Measurements from ENCODE around the gene C4A. TPM values are rescaled to one million over a fixed set of nuclear protein-coding genes. Genes with fewer than 3 reads are reported as not detected.
A peak's percentile ranks its signal among the peaks of the same experiment; 100 is the strongest.
"Not testable (repeated sequence)": the region's sequence is repeated elsewhere in the genome, so short reads cannot be mapped to it uniquely, and the experiment has no call there.

C4A gene
- total RNA-seq, 1 donor from 2014 or later, result 3.5 TPM

GRCh38 chr6:32047855-32048766 is 66.3 kb downstream of the C4A start:
- peak; percentile 57 for DNase-seq (ENCODE audit: low read depth)

- not testable (repeated sequence) for DNase-seq (ENCODE audit: low read depth)
Observed at GRCh38 chr6:32049149-32049548, 67.3 kb downstream of the C4A start.

DNA sequence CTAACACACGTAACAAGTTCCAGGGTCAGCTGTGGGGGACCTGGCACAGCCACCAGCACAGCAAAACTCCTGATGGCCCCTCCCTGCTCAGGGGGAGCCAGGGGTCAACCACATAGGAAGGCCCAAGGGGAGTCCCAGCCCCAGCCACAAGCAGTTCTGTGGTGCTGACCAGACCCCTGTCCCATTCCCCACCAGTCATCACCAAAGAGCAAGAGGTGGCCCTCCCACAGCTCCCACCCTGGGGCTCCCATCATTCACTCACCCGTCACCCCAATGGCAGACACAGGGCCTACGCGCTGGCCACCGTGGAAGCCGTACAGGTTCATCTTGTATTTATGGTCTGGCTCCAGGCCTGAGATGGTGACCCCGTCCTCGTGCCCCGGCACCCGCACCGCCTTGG is 67.9 kb downstream of the C4A start:
- DNase-seq (ENCODE audit: low read depth), result not testable (repeated sequence)

- DNase-seq (ENCODE audit: low read depth), result no peak
Observed at GRCh38 chr6:32050562-32050961, 68.7 kb downstream of the C4A start.

MicroRNA genes within 50 kb of the gene (microRNA counts, 767-probe panel; counts per million panel counts)
- not detected for microRNA hsa-miR-1236

Small RNAs within 50 kb of the gene (microRNA-seq; reads per million reads assigned to microRNA genes)
- gene MIR1236, result 0.48 reads per million

Other genes with a start within 250 kb of the C4A start
- 257 and 425 TPM in 2 replicates for gene CLIC1, start 245.5 kb upstream of the C4A start, total RNA-seq
- gene MSH5, start 242.1 kb upstream of the C4A start, total RNA-seq, result 7.4 and 8.4 TPM in 2 replicates
- gene SAPCD1, start 219.4 kb upstream of the C4A start, total RNA-seq, result 0.94 TPM in 1 of 2 replicates, not detected in the other
- 1.3 TPM in 1 of 2 replicates, not detected in the other for gene VWA7, start 204.7 kb upstream of the C4A start, total RNA-seq
- 56.4 and 62.2 TPM in 2 replicates for gene VARS1, start 186.3 kb upstream of the C4A start, total RNA-seq
- gene LSM2, start 175.1 kb upstream of the C4A start, total RNA-seq, result 28.7 and 38.8 TPM in 2 replicates
- 2.6 and 3.6 TPM in 2 replicates for gene HSPA1L, start 166.8 kb upstream of the C4A start, total RNA-seq
- gene HSPA1A, start 166.5 kb upstream of the C4A start, total RNA-seq, result 109 and 131 TPM in 2 replicates
- gene HSPA1B, start 154.3 kb upstream of the C4A start, total RNA-seq, result 86.3 and 98.7 TPM in 2 replicates
- 128 and 187 TPM in 2 replicates for gene NEU1, start 119.2 kb upstream of the C4A start, total RNA-seq
- 0.11 and 0.16 TPM in 2 replicates for gene SLC44A4, start 103.1 kb upstream of the C4A start, total RNA-seq
- gene EHMT2, start 84.4 kb upstream of the C4A start, total RNA-seq, result 33.7 and 36.4 TPM in 2 replicates
- gene ZBTB12, start 80.0 kb upstream of the C4A start, total RNA-seq, result 2.7 and 3.3 TPM in 2 replicates
- 7.0 and 7.5 TPM in 2 replicates for gene C2, start 54.3 kb upstream of the C4A start, total RNA-seq
- gene CFB, start 36.0 kb upstream of the C4A start, total RNA-seq, result 1.8 and 6.6 TPM in 2 replicates
- 86.4 and 87.1 TPM in 2 replicates for gene NELFE, start 23.1 kb upstream of the C4A start, total RNA-seq
- 32.1 and 37.3 TPM in 2 replicates for gene SKIC2, start 22.9 kb upstream of the C4A start, total RNA-seq
- gene DXO, start 9.9 kb upstream of the C4A start, total RNA-seq, result 28.7 and 32.3 TPM in 2 replicates
- 3.0 and 6.7 TPM in 2 replicates for gene C4B, start 32.7 kb downstream of the C4A start, total RNA-seq
- not detected in 2 replicates for gene CYP21A2, start 56.4 kb downstream of the C4A start, total RNA-seq
- gene TNXB, start 127.3 kb downstream of the C4A start, total RNA-seq, result 0.16 and 0.36 TPM in 2 replicates
- gene ATF6B, start 146.2 kb downstream of the C4A start, total RNA-seq, result 26.4 and 34.7 TPM in 2 replicates
- 4.7 and 6.8 TPM in 2 replicates for gene FKBPL, start 148.2 kb downstream of the C4A start, total RNA-seq
- not detected in 2 replicates for gene PRRT1, start 169.9 kb downstream of the C4A start, total RNA-seq
- gene PPT2, start 172.1 kb downstream of the C4A start, total RNA-seq, result 20.4 and 33.4 TPM in 2 replicates
- 1.4 and 2.2 TPM in 2 replicates for gene EGFL8, start 182.5 kb downstream of the C4A start, total RNA-seq
- 68.2 and 79.2 TPM in 2 replicates for gene AGPAT1, start 194.0 kb downstream of the C4A start, total RNA-seq
- gene RNF5, start 196.3 kb downstream of the C4A start, total RNA-seq, result 70.9 and 78.1 TPM in 2 replicates
- gene AGER, start 202.2 kb downstream of the C4A start, total RNA-seq, result 0.86 and 0.88 TPM in 2 replicates
- 25.1 and 29.0 TPM in 2 replicates for gene PBX2, start 208.1 kb downstream of the C4A start, total RNA-seq
- 0.27 TPM in 1 of 2 replicates, not detected in the other for gene GPSM3, start 210.6 kb downstream of the C4A start, total RNA-seq
- 0.53 and 1.2 TPM in 2 replicates for gene NOTCH4, start 242.0 kb downstream of the C4A start, total RNA-seq

Data from myocyte (in vitro differentiated cells).